Heart left ventricle (tissue), 16 donors: ENCODE results near the gene KRTAP4-16. TPM values are rescaled to one million over a fixed set of nuclear protein-coding genes. Genes with fewer than 3 reads are reported as not detected.
"Not testable (repeated sequence)": the region's sequence is repeated elsewhere in the genome, so short reads cannot be mapped to it uniquely, and the experiment has no call there.

Experiments used
- ATAC-seq, 4 donors: fragments of 200-7000 bp; cut with Tn5 transposase; one replicate each; pipeline ENCODE4 v1.9.1; 2020 to 2022; ENCODE audit warnings: moderate library complexity in 4 of 4, mild to moderate bottlenecking in 3 of 4, moderate number of reproducible peaks in 1 of 4
- DNase-seq, 5 donors: peaks; one replicate each; pipeline ENCODE4 v3.0.0-alpha.2; 2020
- H3K27ac ChIP-seq, 12 donors: fragments of 200-600 bp; sonication (generic) in 4 of 12; one replicate each; pipeline versions ENCODE4 v1.5.0 to v1.8.0; 2016 to 2022; ENCODE audit warnings: mild to moderate bottlenecking in 2 of 12
- H3K27me3 ChIP-seq, 9 donors: fragments of 200-600 bp; sonication (generic) in 2 of 9; one replicate each; pipeline versions ENCODE4 v1.5.1 to v1.8.0; 2016 to 2022; ENCODE audit warnings: mild to moderate bottlenecking in 3 of 9
- H3K36me3 ChIP-seq, 9 donors: fragments of 200-600 bp; sonication (generic) in 2 of 9; one replicate each; pipeline versions ENCODE4 v1.5.0 to v1.8.0; 2018 to 2022; ENCODE audit warnings: mild to moderate bottlenecking in 2 of 9
- H3K4me1 ChIP-seq, 12 donors: fragments of 200-600 bp; sonication (generic) in 4 of 12; one replicate each; pipeline versions ENCODE4 v1.5.0 to v1.8.0; 2016 to 2022; ENCODE audit warnings: mild to moderate bottlenecking in 3 of 12
- H3K4me3 ChIP-seq, 12 donors: fragments of 200-600 bp; sonication (generic) in 4 of 12; one replicate each; pipeline versions ENCODE4 v1.5.0 to v1.8.0; 2017 to 2022; ENCODE audit warnings: mild to moderate bottlenecking in 9 of 12, moderate library complexity in 4 of 12
- H3K9me3 ChIP-seq, 12 donors: fragments of 200-600 bp; sonication (generic) in 4 of 12; one replicate each; pipeline versions ENCODE4 v1.5.0 to v1.8.0; 2016 to 2022; ENCODE audit warnings: mild to moderate bottlenecking in 1 of 12
- CTCF ChIP-seq, 12 donors: fragments of 200-600 bp; sonication (generic) in 4 of 12; IDR thresholded peaks; one replicate each; pipeline versions ENCODE4 v1.5.0 to v1.8.0; 2018 to 2022; ENCODE audit warnings: antibody characterized with exemption in 12 of 12, mild to moderate bottlenecking in 5 of 12
- POLR2A ChIP-seq, 2 donors: fragments of 450-650 bp; IDR thresholded peaks; one replicate each; pipeline ENCODE4 v1.6.1; 2017; ENCODE audit warnings: antibody characterized with exemption in 2 of 2, mild to moderate bottlenecking in 2 of 2, moderate library complexity in 2 of 2
- WGBS, 4 donors: extraction: QIAGEN DNeasy Blood & Tissue Kit in 2 of 4; methylation state at CpG; one replicate each; pipeline versions ENCODE4 v1.1.5 to v1.1.7; 2013 to 2018; 5-methylcytosine and 5-hydroxymethylcytosine counted together
- intact Hi-C, 10 donors: fragments of 100-400 bp; cut with DNase I; formaldehyde crosslinking; loops; one replicate each; pipeline versions ENCODE4 v1.11.1 to v1.14.2; 2022
- polyA plus RNA-seq, 2 donors: library from polyadenylated mRNA; stranded (reverse); fragments of 200-250 nt; gene quantifications; one replicate each; pipeline ENCODE4 v1.2.3, GENCODE V29; 2013
- total RNA-seq, 9 donors: library from RNA; depleted of rRNA in 2 of 9; stranded (reverse); fragments of >200 nt in 2 of 9; fragmentation: NEBNext Ultra II Directional in 3 of 9; extraction: Animal tissue kit (Norgen Biotek cat#: 25700) in 3 of 9; gene quantifications; one replicate each; pipeline versions ENCODE4 v1.1.0 to v1.2.4, GENCODE V29; 2016 to 2023
- donor health status: ischemic (EF 13 %, LVEDD 7.1; RV severe dilation, severe dysfunction).
- donor health status: healthy with polysubstance abuse.
- donor health status: DM: no; HTN: yes; CAD: no.
- donor health status: DM: no; HTN: no; CAD: no.
- donor health status: ischemic (EF 25% LVEDD 6.9; RV normal size, moderate dysfunction).
- donor health status: ischemic (EF 25% LVEDD 5.7; RV mildly dilated, moderate dysfunction).
- donor health status: healthy.
- donor health status: DM: yes; HTN: yes; CAD: no.
- donor health status: ischemic (EF 35%, LVEDD 5.7; RV mildly dilated, moderate dysfunction).
- donor health status: nonischemic (EF 11% LVEDD 7.7; RV severe dilation, severe dysfunction).
- donor health status: DM: yes; HTN: yes; CAD: no.
- donor health status: PGD.
- donor health status: ischemic (EF 29% LVEDD 5.4; RV normal size, mild dysfunction).
- donor health status: nonischemic (EF 23%, LVEDD 6.1; RV moderate dilation, normal function).

KRTAP4-16 gene
- total and polyA plus RNA-seq, 11 donors, result not detected

- ATAC-seq (no peak), DNase-seq (no peak)
- Histone ChIP-seq H3K9me3 (peaks cover 0 to 7% (median 0%) of the 10 kb centered on the region in 12 donors), H3K4me1 (no peaks in the 10 kb centered on the region), H3K4me3 (no peak overlapping the region), H3K36me3 (no peaks in the 10 kb centered on the region), H3K27ac (no peak overlapping the region), H3K27me3 (peaks cover 0 to 5% (median 0%) of the 10 kb centered on the region in 9 donors)
- WGBS, 4 donors, result 56 to 67% (median 64%) methylated on average over 1 of the region's 1 CpG
- intact Hi-C loops, result no loop called here
- TF ChIP-seq CTCF (IDR thresholded peaks at IDR 0.05) (no peak), POLR2A (IDR thresholded peaks at IDR 0.05) (no peak)
Observed at GRCh38 chr17:41127371-41127770, 25.4 kb upstream of the KRTAP4-16 start.

- Histone ChIP-seq H3K9me3 (peaks cover 0 to 7% (median 0%) of the 10 kb centered on the region in 12 donors), H3K27me3 (peaks cover 0 to 5% (median 0%) of the 10 kb centered on the region in 9 donors), H3K4me3 (no peak overlapping the region), H3K36me3 (no peaks in the 10 kb centered on the region), H3K27ac (no peak overlapping the region), H3K4me1 (no peaks in the 10 kb centered on the region)
- DNase-seq (no peak), ATAC-seq (no peak)
- WGBS, 4 donors, result 83 to 88% (median 85%) methylated on average over 3 of the region's 3 CpGs
- intact Hi-C loops, result no loop called here
- TF ChIP-seq POLR2A (IDR thresholded peaks at IDR 0.05) (no peak), CTCF (IDR thresholded peaks at IDR 0.05) (no peak)
Observed at GRCh38 chr17:41126412-41126811, 24.4 kb upstream of the KRTAP4-16 start.

GRCh38 chr17:41125064-41125463 is 23.1 kb upstream of the KRTAP4-16 start:
- DNase-seq, result no peak
- peaks cover 0 to 5% (median 0%) of the 10 kb centered on the region in 9 donors for H3K27me3 ChIP-seq
- WGBS, 4 donors, result 92 to 97% (median 93%) methylated on average over 2 of the region's 2 CpGs
- H3K27ac ChIP-seq, result no peak overlapping the region
- peaks cover 0 to 7% (median 0%) of the 10 kb centered on the region in 12 donors for H3K9me3 ChIP-seq
- no peaks in the 10 kb centered on the region for H3K4me1 ChIP-seq
- H3K36me3 ChIP-seq, result no peaks in the 10 kb centered on the region
- no peak overlapping the region for H3K4me3 ChIP-seq
- ATAC-seq, result no peak
- no peak for TF ChIP-seq CTCF (IDR thresholded peaks at IDR 0.05)
- TF ChIP-seq POLR2A (IDR thresholded peaks at IDR 0.05), result no peak
- intact Hi-C loops, result no loop called here

GRCh38 chr17:41123991-41124371 is 22.0 kb upstream of the KRTAP4-16 start, which contains the start of gene KRTAP4-12:
TSS of gene KRTAP4-12 (minus strand) at chr17:41124182. CDS start at chr17:41124122, 60 bp downstream.
- WGBS, 4 donors, result 28 to 72% (median 59%) methylated on average over 3 of the region's 3 CpGs
- H3K4me3 ChIP-seq, H3K27me3 ChIP-seq, DNase-seq, H3K36me3 ChIP-seq, intact Hi-C loops, H3K27ac ChIP-seq, ATAC-seq, H3K9me3 ChIP-seq, H3K4me1 ChIP-seq: not testable (repeated sequence)

- H3K36me3 ChIP-seq, H3K27ac ChIP-seq, ATAC-seq, H3K4me1 ChIP-seq, H3K9me3 ChIP-seq, DNase-seq, H3K4me3 ChIP-seq, intact Hi-C loops: not testable (repeated sequence)
- H3K27me3 ChIP-seq, result peaks cover 0 to 13% (median 0%) of the 10 kb centered on the region in 9 donors
- 75 to 80% (median 75%) methylated on average over 9 to 12 of the region's 12 CpGs for WGBS, 4 donors
Observed at GRCh38 chr17:41123292-41123990, 21.4 kb upstream of the KRTAP4-16 start.
